ENCODE results near the gene VSIG10L. TPM values are rescaled to one million over a fixed set of nuclear protein-coding genes. Genes with fewer than 3 reads are reported as not detected.
A peak's percentile ranks its signal among the peaks of the same experiment; 100 is the strongest.

VSIG10L gene
- total RNA-seq, 1 donor, result 0.43 TPM

DNA sequence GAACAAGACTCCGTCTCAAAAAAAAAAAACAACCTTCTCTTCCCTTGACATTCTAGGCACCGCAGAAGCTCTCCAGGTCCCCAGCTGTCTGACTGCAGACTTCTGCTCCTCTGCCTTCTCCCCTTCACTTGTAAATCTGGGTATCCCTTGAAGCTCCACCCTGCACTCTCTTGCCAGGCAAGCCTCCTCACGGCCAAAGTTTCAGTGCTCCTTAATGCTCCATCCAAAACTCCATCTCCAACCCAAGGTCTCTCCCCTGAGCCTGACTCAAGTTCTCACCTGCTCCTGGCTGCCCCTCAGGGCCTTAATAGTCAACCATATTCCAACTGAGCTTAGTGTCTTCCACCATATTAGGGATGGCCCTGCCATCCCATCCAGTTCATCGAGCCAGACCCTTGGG lies 28.3 kb upstream of the VSIG10L start:
- DNase-seq (ENCODE audit: low read depth), result no peak
- no peak overlapping the region for H3K4me3 ChIP-seq (ENCODE audit: low read depth, low read length)
- TF ChIP-seq, protein P1, sequence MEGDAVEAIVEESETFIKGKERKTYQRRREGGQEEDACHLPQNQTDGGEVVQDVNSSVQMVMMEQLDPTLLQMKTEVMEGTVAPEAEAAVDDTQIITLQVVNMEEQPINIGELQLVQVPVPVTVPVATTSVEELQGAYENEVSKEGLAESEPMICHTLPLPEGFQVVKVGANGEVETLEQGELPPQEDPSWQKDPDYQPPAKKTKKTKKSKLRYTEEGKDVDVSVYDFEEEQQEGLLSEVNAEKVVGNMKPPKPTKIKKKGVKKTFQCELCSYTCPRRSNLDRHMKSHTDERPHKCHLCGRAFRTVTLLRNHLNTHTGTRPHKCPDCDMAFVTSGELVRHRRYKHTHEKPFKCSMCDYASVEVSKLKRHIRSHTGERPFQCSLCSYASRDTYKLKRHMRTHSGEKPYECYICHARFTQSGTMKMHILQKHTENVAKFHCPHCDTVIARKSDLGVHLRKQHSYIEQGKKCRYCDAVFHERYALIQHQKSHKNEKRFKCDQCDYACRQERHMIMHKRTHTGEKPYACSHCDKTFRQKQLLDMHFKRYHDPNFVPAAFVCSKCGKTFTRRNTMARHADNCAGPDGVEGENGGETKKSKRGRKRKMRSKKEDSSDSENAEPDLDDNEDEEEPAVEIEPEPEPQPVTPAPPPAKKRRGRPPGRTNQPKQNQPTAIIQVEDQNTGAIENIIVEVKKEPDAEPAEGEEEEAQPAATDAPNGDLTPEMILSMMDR (IDR thresholded peaks at IDR 0.05; ENCODE audit: insufficient read depth, low read depth, low read length), result no peak

DNA sequence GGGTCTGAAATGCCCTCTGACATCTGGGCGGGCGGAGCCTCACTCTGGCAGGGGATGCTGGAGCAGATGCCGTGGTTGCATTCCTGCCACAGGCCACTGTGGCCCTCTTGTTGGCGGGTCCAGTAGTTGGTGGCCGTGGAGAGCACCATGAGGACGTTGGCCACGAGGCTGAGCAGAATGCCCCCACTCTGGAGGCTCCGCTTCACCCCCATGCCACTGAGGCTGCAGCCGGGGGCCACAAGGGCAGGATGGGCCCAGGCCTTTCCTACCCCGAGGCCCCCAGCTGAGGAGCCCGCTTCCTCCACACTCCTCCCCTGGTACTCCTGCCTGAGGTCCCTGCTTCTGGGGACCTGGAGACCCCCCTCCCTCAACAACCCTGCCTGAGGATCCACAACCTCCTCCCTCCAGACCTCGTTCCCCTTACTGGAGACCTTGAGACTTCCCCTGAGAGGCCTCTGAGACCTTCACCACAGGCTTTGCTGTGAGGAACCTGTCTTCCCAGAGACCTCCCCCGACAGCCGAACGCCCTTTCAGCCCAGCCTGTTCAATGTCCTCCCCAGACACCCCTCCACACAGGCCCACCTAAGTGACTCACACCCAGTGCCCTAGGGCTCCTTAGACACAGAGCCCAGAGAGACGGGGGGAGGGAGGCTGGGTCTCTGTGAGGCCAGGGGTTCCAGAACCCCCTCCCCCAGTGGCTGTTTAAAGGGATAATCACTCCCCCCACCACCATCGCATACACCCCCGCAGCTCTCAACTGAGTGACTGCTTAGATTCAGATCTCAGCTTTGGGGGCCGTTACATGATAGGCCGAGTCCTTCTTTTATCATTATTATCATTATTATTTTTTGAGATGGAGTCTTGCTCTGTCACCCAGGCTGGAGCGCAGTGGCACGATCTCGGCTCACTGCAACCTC lies 26.7 kb upstream of the VSIG10L start, which contains the start of gene CLDND2:
CLDND2 (minus strand) TSS at position 638 of the 917 bp plus-strand sequence; CDS start at position 212, 426 bp downstream.
- TF ChIP-seq, protein P1 (IDR thresholded peaks at IDR 0.05; ENCODE audit: insufficient read depth, low read depth, low read length), result no peak
- H3K4me3 ChIP-seq (ENCODE audit: low read depth, low read length), result peak within 1 kb of the TSS; percentile 81
- no peak for DNase-seq (ENCODE audit: low read depth)

DNA sequence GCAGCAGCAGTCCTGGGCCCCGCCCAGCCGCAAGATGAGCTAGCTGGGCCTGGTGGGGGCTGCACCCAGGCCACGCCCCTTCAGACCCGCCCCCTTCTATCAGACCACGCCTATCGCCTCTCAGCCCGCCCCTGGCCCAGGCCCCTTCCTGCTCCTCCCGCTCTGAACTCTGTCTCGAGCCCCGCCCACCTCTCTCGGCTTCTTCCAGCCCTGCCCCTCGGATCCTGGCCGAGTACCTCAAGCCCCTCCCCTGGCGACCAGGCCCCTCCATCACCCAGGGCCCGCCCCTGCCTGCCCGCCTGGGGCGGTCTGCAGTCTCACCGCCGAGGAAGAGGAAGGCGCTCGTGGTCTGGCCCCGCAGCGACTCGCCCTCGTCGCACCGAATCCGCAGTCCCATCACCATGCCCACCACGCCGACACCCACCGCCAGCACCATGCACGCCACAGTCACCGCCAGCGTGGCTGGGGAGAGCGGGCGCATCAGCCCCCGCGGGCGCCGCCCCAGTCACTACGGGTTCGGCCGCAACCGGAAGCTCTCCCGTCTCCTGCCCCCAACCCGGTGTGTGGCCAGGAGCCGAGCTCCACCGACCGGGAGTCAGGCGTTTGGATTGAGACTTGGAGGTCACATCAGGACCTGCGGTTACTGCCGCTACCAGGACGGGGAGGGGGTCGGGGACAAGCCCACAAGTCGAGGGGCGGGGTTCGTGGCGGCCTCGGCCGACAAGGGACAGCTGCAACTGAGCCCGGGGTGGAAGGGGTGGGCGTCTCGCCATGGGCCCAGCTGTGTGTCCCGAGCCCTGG lies 25.8 kb upstream of the VSIG10L start:
- H3K4me3 ChIP-seq (ENCODE audit: low read depth, low read length), result peak overlapping the region; percentile 81
- DNase-seq (ENCODE audit: low read depth), result peak; percentile 99
- TF ChIP-seq, protein P1 (IDR thresholded peaks at IDR 0.05; ENCODE audit: insufficient read depth, low read depth, low read length), result no peak

DNA sequence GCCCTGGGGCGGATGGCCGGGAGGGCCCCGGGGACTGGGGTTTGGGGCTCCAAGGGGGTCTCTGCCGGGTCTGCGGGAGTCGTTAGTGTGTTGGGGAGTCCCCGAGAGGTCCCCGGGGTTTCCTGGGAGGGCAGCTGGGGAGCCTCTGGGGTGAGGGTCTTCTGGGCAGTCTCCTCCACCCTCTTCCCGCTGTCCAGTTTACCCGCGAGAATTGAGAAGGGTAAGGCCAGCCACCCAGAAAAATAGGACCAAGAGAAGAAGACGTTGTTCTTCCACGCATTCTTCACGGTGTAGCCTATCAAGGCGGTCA lies 25.3 kb upstream of the VSIG10L start:
- TF ChIP-seq, protein P1 (IDR thresholded peaks at IDR 0.05; ENCODE audit: insufficient read depth, low read depth, low read length), result no peak
- DNase-seq (ENCODE audit: low read depth), result no peak
- peak overlapping the region; percentile 81 for H3K4me3 ChIP-seq (ENCODE audit: low read depth, low read length)

DNA sequence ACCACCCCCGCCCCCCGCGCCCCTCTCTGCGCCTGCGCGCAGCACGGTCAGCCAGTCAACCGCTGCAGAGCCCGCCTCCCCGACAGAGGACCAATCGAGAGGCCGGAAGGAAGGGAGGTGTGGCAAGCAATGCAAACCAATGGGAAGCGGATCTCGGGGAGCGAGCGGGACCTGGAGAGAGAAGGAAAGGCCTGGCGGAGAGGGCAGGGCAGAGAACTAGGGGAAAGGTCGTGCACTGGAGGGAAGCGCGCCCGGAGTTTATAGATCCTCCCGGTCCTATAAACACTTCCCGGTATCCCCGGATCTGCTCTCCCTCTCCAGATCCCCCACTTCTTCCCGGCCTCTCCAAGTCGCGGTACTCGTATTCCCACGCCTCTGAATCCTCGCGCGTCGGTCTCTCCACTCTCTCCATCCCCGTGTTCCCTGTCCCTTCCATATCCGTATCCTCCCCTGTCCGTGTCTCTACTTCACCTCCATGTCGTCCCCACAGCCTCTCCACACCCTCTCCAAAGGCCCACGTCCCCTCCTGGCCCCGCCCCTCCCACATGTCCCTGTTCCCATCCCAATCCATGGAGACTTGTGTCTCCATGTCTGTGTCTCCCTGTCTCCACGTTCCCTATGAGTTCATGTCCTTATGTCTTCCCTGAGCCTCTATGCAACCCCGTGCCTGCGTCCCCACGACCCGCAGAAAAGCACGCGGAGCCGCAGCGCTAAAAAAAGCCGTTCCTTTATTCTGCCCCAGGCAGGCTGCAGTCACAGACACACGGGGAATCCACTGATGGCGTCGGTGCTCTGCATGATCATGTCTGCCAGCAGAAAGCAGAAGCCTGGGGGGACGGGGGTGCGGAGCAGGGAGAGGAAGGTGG lies 24.7 kb upstream of the VSIG10L start:
- TF ChIP-seq, protein P1 (IDR thresholded peaks at IDR 0.05; ENCODE audit: insufficient read depth, low read depth, low read length), result no peak
- DNase-seq (ENCODE audit: low read depth), result peak; percentile 99
- peak overlapping the region; percentile 93 for H3K4me3 ChIP-seq (ENCODE audit: low read depth, low read length)

DNA sequence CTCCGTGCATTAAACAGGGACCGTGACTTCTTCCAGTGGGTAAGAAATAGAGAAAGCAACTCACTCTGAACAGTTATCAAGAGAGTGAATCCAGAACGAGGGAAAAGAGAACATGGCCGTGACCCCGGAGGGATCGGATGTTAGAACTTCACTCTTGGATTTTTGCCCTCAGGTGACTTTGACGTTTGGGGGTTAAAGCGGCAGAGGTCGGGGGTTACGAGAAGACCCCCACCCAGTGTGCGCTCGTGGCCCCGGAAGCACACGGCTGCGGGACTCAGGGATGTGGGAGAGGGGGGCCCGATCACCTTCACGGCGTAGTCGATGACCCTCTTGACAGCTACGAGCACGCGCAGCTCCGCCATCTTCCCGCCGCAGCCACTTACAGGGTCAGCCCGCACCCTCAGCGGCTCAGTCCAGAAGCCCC lies 24.0 kb upstream of the VSIG10L start, which contains the start of gene ETFB:
ETFB (minus strand) TSS at position 424 of the 424 bp plus-strand sequence; CDS start at position 362, 62 bp downstream.
- DNase-seq (ENCODE audit: low read depth), result no peak
- H3K4me3 ChIP-seq (ENCODE audit: low read depth, low read length), result peak within 1 kb of the TSS; percentile 93
- TF ChIP-seq, protein P1 (IDR thresholded peaks at IDR 0.05; ENCODE audit: insufficient read depth, low read depth, low read length), result no peak
